CD4-positive, alpha-beta T cell treated with Interleukin-2 at 100 ng/mL for 4 hours (primary cell): ENCODE data around the gene CCNK.

Experiments
- DNase-seq: peaks from one replicate; pipeline ENCODE4 v3.0.0-alpha.2; 2020; ENCODE audit warnings: low spot score

CCNK gene

GRCh38 chr14:99535908-99536778 is 54.9 kb downstream of the CCNK start:
- DNase-seq, result no peak

DNA sequence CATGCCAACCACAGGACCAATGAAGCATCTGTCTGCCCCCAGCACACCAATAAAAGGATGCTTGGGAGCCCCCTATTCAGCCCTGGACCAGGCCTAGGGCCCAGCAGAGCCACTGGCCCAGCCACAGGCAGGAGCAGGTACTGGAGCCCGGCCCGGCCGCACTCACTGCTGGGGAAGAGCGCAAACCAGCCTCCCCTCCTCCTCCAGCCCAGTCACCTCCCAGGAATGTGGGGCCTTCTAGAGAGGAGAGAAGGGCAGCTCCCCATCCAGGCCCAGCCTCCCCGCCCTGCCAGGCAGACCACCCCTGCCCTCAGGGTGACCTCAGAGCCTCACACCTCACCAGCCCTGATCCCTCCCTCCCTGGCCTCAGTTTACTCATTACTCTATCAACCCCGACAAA is 56.2 kb downstream of the CCNK start:
- DNase-seq, result no peak

DNA sequence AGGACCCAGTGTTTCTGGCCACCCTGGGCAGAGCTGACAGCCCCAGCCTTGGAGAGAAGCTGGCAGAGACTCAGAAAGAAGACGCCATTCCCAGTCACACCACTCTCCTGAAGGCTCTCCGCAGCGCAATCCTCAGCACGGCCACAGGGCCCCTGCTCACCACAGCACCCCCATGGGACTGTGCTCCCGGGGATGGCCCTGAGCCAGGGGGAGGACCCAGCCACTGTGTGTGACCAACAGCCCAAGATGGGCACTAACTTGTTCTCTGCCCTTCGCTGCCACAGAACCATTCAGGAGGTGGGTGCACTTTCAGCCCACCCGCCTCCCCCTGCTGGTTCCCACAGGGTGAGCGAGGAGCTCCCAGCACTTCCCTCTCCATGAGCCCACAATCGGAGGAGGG is 57.1 kb downstream of the CCNK start:
- no peak for DNase-seq

GRCh38 chr14:99538733-99539132 is 57.5 kb downstream of the CCNK start:
- DNase-seq, result no peak

- DNase-seq, result no peak
Observed at GRCh38 chr14:99539491-99539890, 58.3 kb downstream of the CCNK start.

- no peak for DNase-seq
Observed at GRCh38 chr14:99540196-99541032, 59.2 kb downstream of the CCNK start.

- no peak for DNase-seq
Observed at GRCh38 chr14:99541211-99541610, 60.0 kb downstream of the CCNK start.

- DNase-seq, result no peak
Observed at GRCh38 chr14:99541677-99542470, 60.7 kb downstream of the CCNK start.

GRCh38 chr14:99542566-99542965 is 61.4 kb downstream of the CCNK start:
- DNase-seq, result no peak

- no peak for DNase-seq
Observed at GRCh38 chr14:99543370-99543769, 62.2 kb downstream of the CCNK start.

DNA sequence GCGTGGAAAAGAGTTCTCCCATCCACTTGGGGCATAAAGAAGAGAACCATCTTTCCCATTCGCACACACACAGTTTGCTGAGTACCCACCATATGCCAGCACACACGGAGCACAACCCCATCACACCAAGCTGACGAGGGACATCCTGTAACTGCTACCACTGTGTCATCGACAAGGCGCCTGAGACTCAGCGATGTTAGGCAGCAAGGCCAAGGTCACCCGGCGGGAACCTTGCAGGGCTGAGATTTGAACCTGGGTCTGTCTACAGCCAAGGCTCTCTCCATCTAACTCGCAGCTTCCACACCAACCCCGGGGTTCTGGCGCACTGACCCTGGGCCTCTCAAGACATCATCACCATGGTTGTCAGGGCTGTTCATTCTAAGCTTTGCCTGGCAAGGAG is 62.8 kb downstream of the CCNK start:
- no peak for DNase-seq

DNA sequence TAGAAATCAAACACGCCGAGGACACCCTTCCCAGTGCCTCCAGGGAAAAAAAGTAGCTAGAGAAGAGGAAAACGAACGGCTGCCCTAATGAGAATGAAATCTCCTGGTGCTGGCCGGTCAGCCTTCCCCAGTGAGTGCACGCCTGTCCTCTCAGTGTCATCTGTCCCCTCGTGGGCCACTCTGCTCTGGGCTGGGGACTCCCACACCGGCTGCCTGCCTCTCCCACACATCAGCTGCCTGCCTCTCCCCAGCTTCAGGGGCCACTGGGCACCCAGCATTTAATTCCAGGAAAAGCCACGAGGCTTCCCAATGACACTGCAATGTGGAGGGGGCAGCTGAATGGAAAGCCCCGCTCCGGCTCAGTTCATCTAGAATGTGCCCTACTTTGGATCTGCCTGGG is 63.8 kb downstream of the CCNK start:
- DNase-seq, result no peak

- DNase-seq, result no peak
Observed at GRCh38 chr14:99545586-99545985, 64.4 kb downstream of the CCNK start.

DNA sequence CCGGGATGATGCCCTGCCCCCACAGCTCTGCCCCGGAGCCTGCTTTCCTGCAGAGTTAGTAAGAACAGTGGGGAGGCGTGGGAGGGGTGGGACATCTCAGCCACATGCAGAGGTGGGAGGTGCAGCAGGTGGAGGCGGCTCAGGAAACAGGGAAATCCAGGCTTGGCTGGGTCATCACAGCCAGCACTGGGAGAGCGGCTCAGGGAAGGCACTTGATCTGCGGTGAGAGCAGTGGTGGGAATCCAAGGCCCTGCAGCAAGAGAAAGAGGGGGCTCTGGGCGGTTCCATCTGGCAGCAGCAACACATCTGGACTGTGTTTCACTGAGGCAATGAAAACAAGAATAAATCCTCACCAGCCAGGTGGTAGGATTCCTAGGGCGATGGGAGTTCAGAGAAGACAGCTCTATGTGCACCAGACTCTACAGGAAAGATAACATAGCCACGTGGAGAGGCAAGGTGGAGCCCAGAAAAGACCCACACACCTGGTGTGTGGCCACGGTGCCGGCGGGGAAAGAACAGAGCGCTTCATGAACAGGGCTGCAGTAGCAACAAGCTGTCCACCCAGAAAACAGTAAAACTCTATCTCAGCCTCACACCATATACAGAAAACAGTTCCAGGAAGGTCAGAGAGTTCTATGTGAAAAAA is 65.1 kb downstream of the CCNK start:
- DNase-seq, result no peak

GRCh38 chr14:99548255-99548654 is 67.0 kb downstream of the CCNK start:
- DNase-seq, result no peak

DNA sequence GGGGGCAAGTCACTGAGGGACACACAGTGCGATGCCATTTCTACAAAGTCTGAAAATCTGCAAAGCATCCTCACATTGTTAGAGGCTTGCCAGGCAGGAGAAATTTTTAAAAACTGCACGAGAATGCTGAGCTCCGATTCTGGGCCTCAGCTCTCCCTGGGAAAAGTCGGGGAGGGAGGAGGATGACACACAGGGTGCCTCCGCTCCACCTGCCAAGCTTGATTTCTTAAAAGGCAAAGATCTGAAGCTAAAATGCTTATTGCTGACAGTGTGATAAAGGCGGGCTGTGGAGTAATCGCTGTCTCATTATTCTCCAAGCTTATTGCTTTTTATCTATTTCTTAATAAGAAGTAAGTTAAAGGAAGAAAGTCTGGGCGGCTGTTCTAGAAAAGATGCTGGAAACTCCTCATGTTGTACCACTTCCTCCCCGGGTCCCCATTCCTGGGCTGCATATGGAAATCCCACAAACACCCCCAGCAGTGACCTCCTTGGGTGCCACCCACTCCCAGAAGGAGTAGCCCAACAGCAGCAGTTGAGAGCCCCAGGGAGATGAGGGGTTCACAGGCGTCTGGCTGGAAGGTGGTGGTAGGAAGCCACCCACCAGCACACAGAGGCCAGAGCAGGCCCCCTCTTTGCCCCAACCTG is 67.8 kb downstream of the CCNK start:
- no peak for DNase-seq

GRCh38 chr14:99549684-99550083 is 68.5 kb downstream of the CCNK start:
- no peak for DNase-seq

DNA sequence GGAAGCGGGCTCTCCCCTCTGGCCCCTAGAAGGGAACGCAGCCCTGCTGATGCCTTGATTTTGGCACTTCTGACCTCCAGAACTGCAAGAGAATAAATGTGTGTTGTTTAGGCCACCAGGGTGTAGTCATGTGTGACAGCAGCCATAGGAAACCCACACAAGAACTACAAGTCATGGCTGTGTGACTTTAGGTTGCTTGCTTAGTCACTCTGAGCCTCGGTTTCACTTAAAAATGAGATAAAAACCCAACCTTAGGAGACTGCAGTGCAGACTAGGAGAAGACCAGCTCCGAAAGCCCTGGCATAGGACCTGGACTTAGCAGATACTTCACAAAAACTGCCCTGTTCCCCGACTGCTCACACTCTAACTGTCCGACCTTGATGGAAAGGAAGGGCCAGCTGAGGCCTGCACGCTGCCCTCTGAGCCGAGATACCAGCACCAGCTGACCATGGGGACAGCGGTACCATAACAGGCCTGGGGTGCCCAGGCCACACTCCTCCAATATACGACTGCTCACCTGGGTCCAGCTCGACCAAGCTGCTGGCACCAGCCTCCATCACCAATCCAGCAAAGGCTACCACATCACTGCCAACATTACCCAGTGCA is 69.3 kb downstream of the CCNK start:
- DNase-seq, result no peak

DNA sequence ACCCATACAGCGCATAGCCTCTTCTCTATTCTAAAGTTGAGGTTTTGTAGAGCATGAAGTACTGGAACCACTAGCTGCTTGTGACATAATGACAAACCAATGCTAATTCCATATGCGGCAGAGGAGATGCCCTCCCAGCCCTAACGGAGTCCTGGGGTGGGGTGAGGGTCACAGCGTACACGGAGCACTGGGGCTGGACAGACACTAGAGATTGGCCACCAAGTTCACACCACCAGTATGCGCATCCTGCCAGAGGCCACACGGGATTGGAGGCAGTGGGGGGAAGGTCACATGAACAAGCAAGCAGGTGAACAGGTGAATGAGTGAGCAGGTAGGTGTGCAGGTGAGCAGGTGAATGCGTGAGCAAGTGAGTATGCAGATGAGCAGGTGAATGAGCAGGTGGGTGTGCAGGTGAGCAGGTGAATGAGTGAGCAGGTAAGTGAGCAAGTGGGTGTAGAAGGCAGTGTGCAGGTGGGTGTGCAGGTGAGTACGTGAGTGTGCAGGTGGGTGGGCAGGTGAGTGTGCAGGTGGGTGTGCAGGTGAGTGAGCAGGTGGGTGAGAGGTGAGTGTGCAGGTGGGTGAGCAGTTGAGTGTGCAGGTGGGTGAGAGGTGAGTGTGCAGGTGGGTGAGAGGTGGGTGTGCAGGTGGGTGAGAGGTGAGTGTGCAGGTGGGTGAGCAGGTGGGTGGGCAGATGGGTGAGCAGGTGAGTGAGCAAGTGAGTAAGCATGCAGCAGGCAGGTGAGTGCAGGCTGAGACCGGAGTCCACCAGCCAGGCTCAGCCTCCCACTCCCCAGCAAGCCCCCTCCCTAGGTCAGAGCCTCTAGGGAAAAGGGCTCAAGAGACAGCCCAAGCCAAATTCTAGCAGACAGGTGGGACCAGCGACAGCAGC is 70.1 kb downstream of the CCNK start:
- no peak for DNase-seq

DNA sequence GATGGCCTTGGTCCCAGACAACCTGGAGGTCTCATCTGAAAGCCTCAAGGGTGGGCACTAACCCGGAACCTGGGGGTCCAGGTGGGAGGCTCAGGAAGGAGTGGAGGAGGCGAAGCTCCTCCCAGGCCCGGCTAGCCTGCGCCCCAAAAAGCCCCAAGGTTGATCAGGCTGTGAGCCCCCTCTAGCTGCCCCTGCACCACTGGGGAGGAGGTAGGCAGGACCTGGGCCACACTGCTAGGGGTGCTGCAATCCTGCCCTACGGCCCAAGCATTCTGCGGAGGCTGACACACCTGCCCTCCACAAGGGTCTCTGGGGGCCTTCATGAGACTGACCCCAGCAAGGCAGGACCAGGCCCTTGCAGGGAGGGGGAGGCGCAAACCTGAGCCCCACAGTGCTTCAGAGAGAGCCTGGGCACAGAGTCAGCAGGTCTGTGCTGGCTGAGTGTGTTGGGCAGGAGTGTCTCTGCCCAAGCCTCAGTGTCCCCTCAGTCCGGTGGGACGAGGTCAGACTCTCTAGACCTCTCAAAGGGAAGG is 70.9 kb downstream of the CCNK start:
- DNase-seq, result no peak
